Activated gamma-delta T cell (primary cell): ENCODE measurements around the gene ABCG1.

Source experiments
- DNase-seq: peaks from one replicate; lab custom pipeline; 2025; lab: John Stamatoyannopoulos, UW

Gene ABCG1

GRCh38 chr21:42321231-42321630, 102.3 kb downstream of the ABCG1 start:
- DNase-seq: no peak

GRCh38 chr21:42321845-42322244, 102.9 kb downstream of the ABCG1 start:
- DNase-seq: no peak

- DNase-seq: no peak
Observed at GRCh38 chr21:42324896-42325295, 106.0 kb downstream of the ABCG1 start.

GRCh38 chr21:42330380-42331371, 111.7 kb downstream of the ABCG1 start:
- no peak for DNase-seq

- DNase-seq: no peak
Observed at GRCh38 chr21:42331660-42332059, 112.7 kb downstream of the ABCG1 start.

GRCh38 chr21:42332557-42333317, 113.8 kb downstream of the ABCG1 start:
- no peak for DNase-seq

GRCh38 chr21:42336054-42336453, 117.1 kb downstream of the ABCG1 start:
- no peak for DNase-seq

GRCh38 chr21:42337276-42337675, 118.3 kb downstream of the ABCG1 start:
- DNase-seq: no peak

GRCh38 chr21:42337830-42338728, 119.1 kb downstream of the ABCG1 start:
- no peak for DNase-seq

GRCh38 chr21:42338729-42339715, 120.1 kb downstream of the ABCG1 start:
- no peak for DNase-seq

- DNase-seq: no peak
Observed at GRCh38 chr21:42340187-42341050, 121.5 kb downstream of the ABCG1 start.

GRCh38 chr21:42341776-42342542, 123.0 kb downstream of the ABCG1 start:
- no peak for DNase-seq

- no peak for DNase-seq
Observed at GRCh38 chr21:42343101-42343500, 124.2 kb downstream of the ABCG1 start.

GRCh38 chr21:42343556-42343955, 124.6 kb downstream of the ABCG1 start:
- DNase-seq: no peak

- no peak for DNase-seq
Observed at GRCh38 chr21:42343963-42344510, 125.1 kb downstream of the ABCG1 start.

GRCh38 chr21:42344631-42345030, 125.7 kb downstream of the ABCG1 start:
- no peak for DNase-seq

- no peak for DNase-seq
Observed at GRCh38 chr21:42346441-42346840, 127.5 kb downstream of the ABCG1 start.
